ENCODE measurements around the gene RABGAP1L.

Gene RABGAP1L

GRCh38 chr1:174654560-174654959 is 495.2 kb downstream of the RABGAP1L start:
- H3K27ac ChIP-seq = no peak overlapping the region
- DNase-seq (ENCODE audit: low spot score) = no peak
- no peak for TF ChIP-seq CTCF (IDR thresholded peaks at IDR 0.05)
- no peak overlapping the region for H3K4me3 ChIP-seq

GRCh38 chr1:174656409-174657059 is 497.2 kb downstream of the RABGAP1L start:
- no peak overlapping the region for H3K27ac ChIP-seq
- no peak for DNase-seq (ENCODE audit: low spot score)
- no peak overlapping the region for H3K4me3 ChIP-seq
- TF ChIP-seq CTCF (IDR thresholded peaks at IDR 0.05) = no peak

- TF ChIP-seq CTCF (IDR thresholded peaks at IDR 0.05) = no peak
- no peak overlapping the region for H3K4me3 ChIP-seq
- no peak overlapping the region for H3K27ac ChIP-seq
- no peak for DNase-seq (ENCODE audit: low spot score)
These were observed 498.1 kb downstream of the RABGAP1L start for GRCh38 chr1:174657411-174657810.

- TF ChIP-seq CTCF (IDR thresholded peaks at IDR 0.05) = no peak
- no peak overlapping the region for H3K4me3 ChIP-seq
- no peak overlapping the region for H3K27ac ChIP-seq
- no peak for DNase-seq (ENCODE audit: low spot score)
These were observed 498.6 kb downstream of the RABGAP1L start for GRCh38 chr1:174657893-174658292.

GRCh38 chr1:174659823-174660222 is 500.5 kb downstream of the RABGAP1L start:
- no peak for TF ChIP-seq CTCF (IDR thresholded peaks at IDR 0.05)

GRCh38 chr1:174660476-174660875 is 501.2 kb downstream of the RABGAP1L start:
- no peak for TF ChIP-seq CTCF (IDR thresholded peaks at IDR 0.05)
- no peak for DNase-seq (ENCODE audit: low spot score)
- no peak overlapping the region for H3K4me3 ChIP-seq
- no peak overlapping the region for H3K27ac ChIP-seq

More at GRCh38 chr1:174659823-174660222, 500.5 kb downstream of the RABGAP1L start:
- Histone ChIP-seq H3K27ac (no peak overlapping the region), H3K4me3 (no peak overlapping the region)
- DNase-seq (ENCODE audit: low spot score) = no peak

GRCh38 chr1:174663358-174663757 is 504.0 kb downstream of the RABGAP1L start:
- DNase-seq (ENCODE audit: low spot score) = no peak
- TF ChIP-seq CTCF (IDR thresholded peaks at IDR 0.05) = no peak
- Histone ChIP-seq H3K27ac (no peak overlapping the region), H3K4me3 (no peak overlapping the region)

Measured in coronary artery (tissue), 2 donors.